HG03139 (cell line): ENCODE data around the gene KIF20B.
A peak's percentile ranks its signal among the peaks of the same experiment; 100 is the strongest.

Source experiments
- ATAC-seq: cut with Tn5 transposase; IDR thresholded peaks from one replicate; pipeline ENCODE4 v1.9.1; 2021; ENCODE audit not compliant: unreplicated experiment

Gene KIF20B, protein sequence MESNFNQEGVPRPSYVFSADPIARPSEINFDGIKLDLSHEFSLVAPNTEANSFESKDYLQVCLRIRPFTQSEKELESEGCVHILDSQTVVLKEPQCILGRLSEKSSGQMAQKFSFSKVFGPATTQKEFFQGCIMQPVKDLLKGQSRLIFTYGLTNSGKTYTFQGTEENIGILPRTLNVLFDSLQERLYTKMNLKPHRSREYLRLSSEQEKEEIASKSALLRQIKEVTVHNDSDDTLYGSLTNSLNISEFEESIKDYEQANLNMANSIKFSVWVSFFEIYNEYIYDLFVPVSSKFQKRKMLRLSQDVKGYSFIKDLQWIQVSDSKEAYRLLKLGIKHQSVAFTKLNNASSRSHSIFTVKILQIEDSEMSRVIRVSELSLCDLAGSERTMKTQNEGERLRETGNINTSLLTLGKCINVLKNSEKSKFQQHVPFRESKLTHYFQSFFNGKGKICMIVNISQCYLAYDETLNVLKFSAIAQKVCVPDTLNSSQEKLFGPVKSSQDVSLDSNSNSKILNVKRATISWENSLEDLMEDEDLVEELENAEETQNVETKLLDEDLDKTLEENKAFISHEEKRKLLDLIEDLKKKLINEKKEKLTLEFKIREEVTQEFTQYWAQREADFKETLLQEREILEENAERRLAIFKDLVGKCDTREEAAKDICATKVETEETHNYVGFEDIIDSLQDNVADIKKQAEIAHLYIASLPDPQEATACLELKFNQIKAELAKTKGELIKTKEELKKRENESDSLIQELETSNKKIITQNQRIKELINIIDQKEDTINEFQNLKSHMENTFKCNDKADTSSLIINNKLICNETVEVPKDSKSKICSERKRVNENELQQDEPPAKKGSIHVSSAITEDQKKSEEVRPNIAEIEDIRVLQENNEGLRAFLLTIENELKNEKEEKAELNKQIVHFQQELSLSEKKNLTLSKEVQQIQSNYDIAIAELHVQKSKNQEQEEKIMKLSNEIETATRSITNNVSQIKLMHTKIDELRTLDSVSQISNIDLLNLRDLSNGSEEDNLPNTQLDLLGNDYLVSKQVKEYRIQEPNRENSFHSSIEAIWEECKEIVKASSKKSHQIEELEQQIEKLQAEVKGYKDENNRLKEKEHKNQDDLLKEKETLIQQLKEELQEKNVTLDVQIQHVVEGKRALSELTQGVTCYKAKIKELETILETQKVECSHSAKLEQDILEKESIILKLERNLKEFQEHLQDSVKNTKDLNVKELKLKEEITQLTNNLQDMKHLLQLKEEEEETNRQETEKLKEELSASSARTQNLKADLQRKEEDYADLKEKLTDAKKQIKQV (N-terminal part only)

DNA sequence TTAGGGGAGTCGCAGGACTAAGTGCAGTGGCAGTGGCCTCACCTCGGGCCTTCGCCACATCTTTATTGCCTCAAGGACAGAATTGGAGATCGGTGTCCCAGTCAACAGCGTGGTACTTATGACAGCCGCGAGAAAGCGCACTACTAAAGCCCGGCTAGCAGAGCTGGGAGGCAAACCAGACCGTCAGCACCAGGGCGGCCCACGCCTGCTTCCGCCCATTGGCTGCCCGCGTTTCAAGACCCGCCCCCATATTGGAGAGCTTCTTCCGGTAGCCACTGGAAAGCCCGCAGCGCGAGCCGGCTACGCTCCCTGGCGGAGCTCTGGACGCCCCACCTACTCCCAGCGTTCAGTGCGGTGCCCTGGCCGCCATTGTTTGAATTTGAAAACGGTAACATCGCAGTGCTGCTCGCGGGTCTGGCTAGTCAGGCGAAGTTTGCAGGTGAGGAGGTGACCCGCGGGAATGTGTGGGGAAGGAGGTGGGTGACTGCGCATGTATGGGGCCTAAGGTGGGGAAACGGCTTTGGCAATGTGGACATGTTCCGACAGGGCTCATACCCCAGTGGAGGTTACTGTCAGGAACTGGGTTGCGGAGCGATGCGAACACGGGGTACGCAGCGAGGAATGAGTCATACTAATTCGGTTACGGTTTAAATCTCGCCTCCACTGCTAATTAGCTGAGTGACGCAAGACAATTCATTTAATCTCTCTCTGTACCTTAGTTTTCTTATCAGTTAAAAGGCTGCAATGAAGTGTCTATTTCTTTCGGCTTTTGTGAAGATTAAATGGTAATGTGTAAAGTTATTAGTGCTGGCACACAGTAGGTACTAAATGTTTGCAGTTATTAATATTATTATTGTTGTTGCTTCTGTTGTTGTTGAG is at the start of gene KIF20B:
TSS of gene KIF20B (plus strand) at position 349 of the 879 bp plus-strand sequence. CDS start 3,705 bp downstream, outside the sequence.
- ATAC-seq = peak; percentile 97

- no peak for ATAC-seq
Observed at GRCh38 chr10:89651916-89652573, 49.3 kb upstream of the KIF20B start.

GRCh38 chr10:89652806-89653370 is 48.5 kb upstream of the KIF20B start:
- no peak for ATAC-seq

DNA sequence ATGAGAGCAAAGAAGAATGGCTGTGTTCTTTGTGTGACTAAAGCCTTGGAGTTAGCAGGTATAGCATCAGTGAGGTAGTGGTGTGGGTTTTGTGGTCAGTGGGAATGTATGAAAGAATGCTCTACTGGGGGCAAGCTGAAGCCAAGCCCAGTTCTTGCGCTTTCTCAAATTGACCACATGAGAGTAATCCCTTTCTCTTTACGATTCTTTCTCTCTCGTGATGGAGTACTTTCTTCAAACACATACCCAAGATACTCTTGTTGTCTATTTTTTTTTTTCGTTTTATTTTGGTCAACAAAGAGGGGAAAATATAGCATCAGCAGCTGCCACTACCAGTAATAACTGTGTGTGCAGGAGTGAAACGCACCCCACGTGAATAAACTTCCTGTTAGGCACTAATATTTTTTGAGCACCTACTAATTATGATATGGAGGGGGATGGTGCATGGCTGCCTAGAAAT is 48.0 kb upstream of the KIF20B start:
- ATAC-seq = no peak

DNA sequence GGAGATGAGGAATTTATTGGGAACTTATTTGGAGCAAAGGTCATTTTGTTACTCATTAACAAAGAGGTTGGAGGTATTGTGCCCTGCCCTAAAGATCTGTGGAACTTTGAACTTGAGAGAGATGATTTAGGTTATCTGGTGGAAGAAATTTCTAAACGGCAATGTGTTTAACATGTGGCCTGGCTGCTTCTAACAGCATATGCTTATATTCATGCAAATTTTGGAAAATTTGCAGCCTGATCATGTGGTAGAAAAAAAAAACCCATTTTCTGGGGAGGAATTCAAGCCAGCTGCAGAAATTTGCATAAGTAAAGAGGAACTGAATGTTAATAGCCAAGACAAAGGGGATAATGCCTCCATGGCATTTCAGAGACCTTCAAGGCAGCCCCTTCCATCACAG is 45.7 kb upstream of the KIF20B start:
- no peak for ATAC-seq

GRCh38 chr10:89657302-89657701 is 44.1 kb upstream of the KIF20B start:
- no peak for ATAC-seq

DNA sequence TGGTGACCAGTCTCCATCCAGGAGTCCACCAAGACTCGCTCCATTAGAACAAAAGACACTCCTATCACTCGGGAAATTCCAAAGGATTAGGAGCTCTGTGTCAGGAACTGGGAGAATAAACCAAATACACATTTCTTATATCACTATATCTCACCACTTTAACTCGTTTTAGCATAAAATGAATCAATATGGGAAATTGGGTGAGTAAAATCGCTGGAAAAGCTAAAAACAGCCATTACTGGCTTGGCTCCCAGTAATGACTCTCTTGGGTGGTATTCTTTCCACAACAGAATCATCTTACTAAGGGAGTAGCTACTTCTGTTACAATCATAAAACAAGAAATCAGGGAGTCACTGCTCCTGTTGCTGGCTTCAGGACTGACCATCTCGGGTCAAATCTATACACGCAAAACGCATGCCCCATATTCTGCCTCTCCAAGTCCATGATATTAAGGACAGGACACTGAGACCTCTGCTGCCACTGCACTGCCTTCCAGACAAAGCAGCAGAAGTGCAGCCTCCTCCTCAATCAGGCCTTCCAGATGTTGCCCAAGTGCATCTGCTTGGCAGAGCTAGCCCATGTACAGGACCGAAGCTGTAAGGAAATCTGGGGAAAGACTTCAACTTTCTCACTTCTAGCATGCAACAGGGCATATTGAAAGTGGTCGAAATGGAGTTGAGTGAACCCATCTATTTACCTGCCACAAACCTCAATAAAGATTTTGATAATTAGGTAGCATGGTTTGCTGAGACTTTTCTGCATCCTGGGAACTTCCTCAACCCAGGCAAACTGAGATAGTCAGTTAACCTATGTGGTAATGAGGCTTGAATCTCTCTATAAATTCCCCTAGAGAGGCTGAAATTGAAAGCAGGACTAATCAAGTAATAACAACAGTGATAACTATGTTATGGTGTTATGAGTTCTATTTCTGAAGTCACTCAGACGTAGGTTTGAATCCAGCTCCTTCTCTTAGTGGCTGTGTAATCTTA is 42.0 kb upstream of the KIF20B start:
- ATAC-seq = no peak

GRCh38 chr10:89662596-89662995 is 38.8 kb upstream of the KIF20B start:
- ATAC-seq = no peak

DNA sequence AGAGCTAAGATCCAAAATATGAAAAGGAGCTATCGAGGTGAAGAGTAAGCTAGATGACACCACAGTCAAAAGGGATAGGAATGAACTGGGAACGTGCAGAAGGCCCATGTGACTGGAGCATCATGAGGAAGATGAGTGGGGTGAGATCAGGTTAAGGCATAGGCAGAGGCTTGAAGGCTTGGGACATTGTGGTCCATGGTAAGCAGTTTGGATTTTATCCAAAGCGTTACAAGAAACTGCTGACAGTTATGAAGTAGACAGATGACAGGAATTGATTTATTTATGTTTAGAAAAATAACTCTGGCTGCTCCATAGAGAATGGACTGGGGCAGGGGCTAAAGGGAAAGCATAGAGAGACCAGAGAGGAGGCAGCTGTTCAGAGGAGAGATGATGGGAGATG is 38.2 kb upstream of the KIF20B start:
- no peak for ATAC-seq

GRCh38 chr10:89664203-89664602 is 37.2 kb upstream of the KIF20B start:
- ATAC-seq = no peak

- no peak for ATAC-seq
Observed at GRCh38 chr10:89665302-89665701, 36.1 kb upstream of the KIF20B start.

DNA sequence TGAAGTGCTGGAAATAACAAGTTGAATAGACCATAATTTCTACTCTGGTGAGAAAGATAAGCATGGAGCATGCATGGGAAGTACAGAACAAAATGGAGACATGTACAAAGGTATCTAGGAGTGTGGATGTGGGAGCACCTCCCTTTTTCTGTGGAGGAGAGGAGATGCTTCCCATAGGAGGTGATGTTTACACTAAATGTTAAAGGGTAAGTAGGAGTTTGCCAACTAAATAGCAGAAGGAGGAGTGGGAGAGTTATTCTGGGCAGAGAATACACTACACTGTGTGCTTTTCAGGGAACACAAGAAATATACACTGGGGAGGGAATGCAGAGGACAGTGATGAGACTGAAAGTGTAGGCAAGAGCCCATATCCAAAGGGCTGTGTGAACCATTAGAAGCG is 35.3 kb upstream of the KIF20B start:
- no peak for ATAC-seq

DNA sequence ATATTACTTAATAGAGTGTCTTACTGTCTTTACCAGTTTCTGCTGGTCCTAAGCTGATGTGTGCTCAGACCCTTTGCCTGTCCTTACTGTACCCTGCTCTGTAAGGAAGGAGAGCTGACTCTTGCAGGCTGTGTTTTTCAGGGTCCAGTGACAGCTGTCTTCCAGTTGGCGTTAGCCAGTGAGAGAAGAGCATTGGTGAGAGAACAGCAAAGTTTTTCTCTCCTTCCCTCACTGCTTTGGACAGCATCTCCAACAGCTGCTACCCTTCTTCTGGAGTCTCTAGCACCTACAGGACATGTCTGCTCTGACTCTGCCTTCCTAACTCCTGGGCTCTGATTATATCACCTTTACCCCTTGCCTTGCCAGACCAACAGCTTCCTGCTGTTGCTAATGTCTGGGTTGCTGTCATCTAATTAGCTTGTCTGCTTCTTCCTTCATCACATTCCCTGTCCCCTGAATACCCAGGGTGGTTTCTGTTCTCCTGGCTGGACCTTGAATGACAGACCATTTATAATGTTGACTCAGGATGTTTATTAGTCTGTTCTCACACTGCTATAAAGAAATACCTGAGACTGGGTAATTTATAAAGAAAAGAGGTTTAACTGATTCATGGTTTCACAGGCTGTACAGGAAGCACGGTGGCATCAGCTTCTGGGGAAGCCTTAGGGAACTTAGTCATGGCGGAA is 32.9 kb upstream of the KIF20B start:
- no peak for ATAC-seq

GRCh38 chr10:89669985-89670384 is 31.4 kb upstream of the KIF20B start:
- ATAC-seq = no peak

DNA sequence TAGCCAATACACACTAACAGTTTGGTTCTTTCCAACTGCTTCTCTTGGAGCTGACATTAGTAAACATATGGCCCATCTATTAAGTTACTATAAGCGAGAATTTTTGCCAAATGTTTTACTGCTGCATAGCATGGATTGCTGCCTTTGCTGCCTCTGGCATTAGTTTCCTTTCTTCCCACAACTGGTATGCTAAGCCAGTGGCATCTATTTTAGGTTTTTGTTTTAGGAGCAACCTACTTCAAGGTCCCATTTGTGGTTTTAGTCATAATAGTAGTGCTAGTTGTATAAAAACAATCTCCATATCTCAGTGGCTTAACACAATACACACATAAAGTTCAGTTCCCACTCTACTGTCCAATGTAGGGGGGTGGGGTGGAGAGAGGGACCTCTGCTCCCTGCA is 30.5 kb upstream of the KIF20B start:
- ATAC-seq = no peak

DNA sequence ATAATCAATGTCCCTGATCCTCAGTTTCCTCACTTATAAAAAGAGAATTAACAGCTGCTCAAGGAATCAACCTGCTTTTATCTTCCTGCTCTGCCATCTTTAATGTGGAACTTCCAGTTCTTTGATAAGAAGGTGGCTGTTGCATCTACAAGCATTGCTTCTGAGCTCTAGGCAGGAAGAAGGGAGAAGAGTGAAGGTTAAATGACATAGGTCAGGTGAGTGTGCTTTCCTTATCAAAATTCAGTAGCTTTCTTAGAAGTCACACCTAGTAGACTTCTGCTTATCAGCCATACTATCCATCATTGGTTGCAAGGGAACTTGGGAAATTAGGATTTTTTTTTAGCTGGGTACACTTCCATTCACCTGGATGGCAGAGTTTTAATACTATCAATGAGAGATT is 24.0 kb upstream of the KIF20B start:
- ATAC-seq = no peak

DNA sequence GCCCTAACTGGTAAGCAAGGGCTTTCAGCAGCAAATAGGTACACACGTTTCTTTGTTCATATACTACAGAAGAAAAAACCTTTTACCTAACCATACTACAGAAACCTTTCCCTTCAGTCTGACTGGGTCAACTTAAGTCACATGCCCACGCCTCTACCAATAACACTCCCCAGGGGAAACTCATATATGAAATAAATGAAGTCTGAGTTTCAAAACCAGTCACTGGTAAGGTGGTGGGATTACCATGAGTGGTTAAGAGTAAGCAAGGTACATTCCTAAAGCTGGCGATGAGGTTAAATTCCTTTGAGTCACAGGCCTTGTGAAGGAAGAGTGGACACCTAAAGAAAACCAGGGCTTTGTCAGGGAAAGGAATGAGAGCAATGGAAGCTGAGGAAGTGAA is 21.4 kb upstream of the KIF20B start:
- no peak for ATAC-seq
